Ovary (tissue), 9 donors: Measurements from ENCODE around the gene CSTPP1. TPM values are rescaled to one million over a fixed set of nuclear protein-coding genes. Genes with fewer than 3 reads are reported as not detected.
A peak's percentile ranks its signal among the peaks of the same experiment; 100 is the strongest.
"Not testable (repeated sequence)": the region's sequence is repeated elsewhere in the genome, so short reads cannot be mapped to it uniquely, and the experiment has no call there.

Source experiments
- DNase-seq, 5 donors: peaks; one replicate each; pipeline ENCODE4 v3.0.0-alpha.2; 2019 to 2020
- H3K27ac ChIP-seq, 2 donors: fragments of 200-600 bp; one replicate each; pipeline versions ENCODE4 v1.5.1 to v1.8.0; 2019 to 2022
- H3K27me3 ChIP-seq: fragments of 200-600 bp; one replicate; pipeline ENCODE4 v1.8.0; 2022
- H3K36me3 ChIP-seq: fragments of 200-600 bp; sonication (generic); one replicate; pipeline ENCODE4 v1.5.1; 2019
- H3K4me1 ChIP-seq: one replicate; pipeline ENCODE4 v1.8.1; 2013; ENCODE audit warnings: mild to moderate bottlenecking, moderate library complexity; ENCODE audit not compliant: insufficient read depth
- H3K4me3 ChIP-seq: fragments of 200-600 bp; sonication (generic); one replicate; pipeline ENCODE4 v1.5.1; 2017
- H3K9me3 ChIP-seq, 2 donors: fragments of 200-600 bp in 1 of 2; sonication (generic) in 1 of 2; one replicate each; pipeline versions ENCODE4 v1.5.1 to v1.8.1; 2013 to 2019; ENCODE audit warnings: mild to moderate bottlenecking in 1 of 2, moderate library complexity in 1 of 2
- CTCF ChIP-seq, 3 donors: fragments of 450-650 bp in 2 of 3; fragments of 200-600 bp in 1 of 3; IDR thresholded peaks; one replicate each; pipeline versions ENCODE4 v1.5.1 to v1.8.0; 2016 to 2022; ENCODE audit warnings: antibody characterized with exemption in 3 of 3, mild to moderate bottlenecking in 1 of 3
- EP300 ChIP-seq: sonication (generic); formaldehyde crosslinking; IDR thresholded peaks from one replicate; pipeline ENCODE4 v1.6.1; 2017; ENCODE audit warnings: antibody characterized with exemption
- POLR2A ChIP-seq: fragments of 450-650 bp; IDR thresholded peaks from one replicate; pipeline ENCODE4 v1.6.1; 2017; ENCODE audit warnings: antibody characterized with exemption, mild to moderate bottlenecking, moderate library complexity
- WGBS, 3 donors: extraction: QIAGEN DNeasy Blood & Tissue Kit in 1 of 3; methylation state at CpG; one replicate each; pipeline versions ENCODE4 v1.1.5 to v1.1.7; 2013 to 2017; 5-methylcytosine and 5-hydroxymethylcytosine counted together
- intact Hi-C, 4 donors: fragments of 100-400 bp; cut with DNase I; formaldehyde crosslinking; loops; one replicate each; pipeline versions ENCODE4 v1.11.0 to v1.15.1; 2022 to 2023
- polyA plus RNA-seq, 2 donors: library from polyadenylated mRNA; stranded (reverse); fragments of 200-250 nt in 1 of 2; fragments of 350-450 nt in 1 of 2; fragmentation: Illumina TruSeq in 1 of 2; extraction: RNeasy Lipid Tissue Mini Kit (QIAGEN cat#74804) in 1 of 2; gene quantifications; one replicate each; pipeline ENCODE4 v1.2.3, GENCODE V29; 2013 to 2014
- total RNA-seq, 7 donors: library from RNA; depleted of rRNA in 2 of 7; stranded (reverse); fragments of >200 nt in 2 of 7; fragmentation: NEBNext Ultra II Directional in 3 of 7; extraction: Animal tissue kit (Norgen Biotek cat#: 25700) in 3 of 7; gene quantifications; one replicate each; pipeline versions ENCODE4 v1.1.0 to v1.2.4, GENCODE V29; 2016 to 2023
- donor health status: DM: no; HTN: no; CAD: no; lungs with moderate emphysema.
- donor health status: DM: no; HTN: no; CAD: no.
- donor health status: Bipolar disorder and iron deficiency.
- donor health status: DM: yes; HTN: yes; CAD: no.
- donor health status: DM: no; HTN: no; CAD: no.
- donor health status: DM: yes; HTN: yes; CAD: no.

CSTPP1 gene
- total and polyA plus RNA-seq, 9 donors: 20.3 to 42.6 (median 25.6) TPM

GRCh38 chr11:47186700-47187695, 250.4 kb downstream of the CSTPP1 start:
- intact Hi-C loops: loop anchor here in 1 of 4 donors (10.0 kb wide), 1 partner anchor 228 kb away; no protein-coding TSS in a partner anchor

GRCh38 chr11:47187723-47188122, 251.2 kb downstream of the CSTPP1 start:
- 19 to 36% (median 22%) methylated on average over 5 of the region's 5 CpGs for WGBS, 3 donors
- Histone ChIP-seq H3K36me3 (no peaks in the 10 kb centered on the region), H3K9me3 (no peaks in the 10 kb centered on the region), H3K4me1 (peaks cover 8% of the 10 kb centered on the region), H3K27me3 (no peaks in the 10 kb centered on the region), H3K27ac (peak overlapping the region in 1 of 2 donors; percentile 94), H3K4me3 (peak overlapping the region; percentile 61)
- intact Hi-C loops: loop anchor here in 1 of 4 donors (10.0 kb wide), 1 partner anchor 227 kb away; no protein-coding TSS in a partner anchor
- peak in 1 of 5 donors; percentile 43 for DNase-seq
- no peak for TF ChIP-seq POLR2A
- no peak for TF ChIP-seq CTCF (IDR thresholded peaks at IDR 0.05)
- no peak for TF ChIP-seq EP300

More at GRCh38 chr11:47186700-47187695, 250.4 kb downstream of the CSTPP1 start:
- no peaks in the 10 kb centered on the region for H3K27me3 ChIP-seq
- no peaks in the 10 kb centered on the region for H3K9me3 ChIP-seq
- H3K36me3 ChIP-seq: no peaks in the 10 kb centered on the region
- peaks cover 8% of the 10 kb centered on the region for H3K4me1 ChIP-seq
- H3K27ac ChIP-seq: peak overlapping the region; percentile 81 to 94
- peak; percentile 62 to 76 (median 64) for DNase-seq
- H3K4me3 ChIP-seq: peak overlapping the region; percentile 61
- 0 to 2% (median 1%) methylated on average over 59 to 63 of the region's 63 CpGs for WGBS, 3 donors
- no peak for TF ChIP-seq EP300
- peak; percentile 23 for TF ChIP-seq POLR2A

GRCh38 chr11:47188259-47188658, 251.7 kb downstream of the CSTPP1 start:
- peaks cover 8% of the 10 kb centered on the region for H3K4me1 ChIP-seq
- no peak overlapping the region for H3K27ac ChIP-seq
- no peaks in the 10 kb centered on the region for H3K9me3 ChIP-seq
- TF ChIP-seq CTCF (IDR thresholded peaks at IDR 0.05): no peak
- TF ChIP-seq EP300: no peak
- no peak for TF ChIP-seq POLR2A
- intact Hi-C loops: loop anchor here in 1 of 4 donors (10.0 kb wide), 1 partner anchor 227 kb away; no protein-coding TSS in a partner anchor
- DNase-seq: no peak
- H3K4me3 ChIP-seq: no peak overlapping the region
- no peaks in the 10 kb centered on the region for H3K27me3 ChIP-seq
- H3K36me3 ChIP-seq: no peaks in the 10 kb centered on the region
- WGBS, 3 donors: 100% methylated on average over 1 of the region's 1 CpG

GRCh38 chr11:47189100-47189834, 252.7 kb downstream of the CSTPP1 start:
- DNase-seq: no peak
- Histone ChIP-seq H3K4me1 (peaks cover 8% of the 10 kb centered on the region), H3K27ac (no peak overlapping the region), H3K27me3 (no peaks in the 10 kb centered on the region), H3K36me3 (no peaks in the 10 kb centered on the region), H3K4me3 (no peak overlapping the region), H3K9me3 (no peaks in the 10 kb centered on the region)
- intact Hi-C loops: loop anchor here in 1 of 4 donors (10.0 kb wide), 1 partner anchor 226 kb away; no protein-coding TSS in a partner anchor
- 61% methylated on average over 11 of the region's 11 CpGs for WGBS, 3 donors
- TF ChIP-seq POLR2A (no peak), EP300 (no peak), CTCF (IDR thresholded peaks at IDR 0.05) (no peak)

- H3K36me3 ChIP-seq, H3K27me3 ChIP-seq, H3K4me1 ChIP-seq, intact Hi-C loops, DNase-seq, H3K9me3 ChIP-seq, H3K4me3 ChIP-seq, H3K27ac ChIP-seq: not testable (repeated sequence)
- 80 to 85% (median 83%) methylated on average over 10 of the region's 10 CpGs for WGBS, 3 donors
These were observed 254.6 kb downstream of the CSTPP1 start for GRCh38 chr11:47191137-47191536.
